Lung (tissue), 12 donors: ENCODE measurements around the gene SRGN. TPM values are rescaled to one million over a fixed set of nuclear protein-coding genes. Genes with fewer than 3 reads are reported as not detected.

Experiments used
- ATAC-seq: fragments of 200-7000 bp; cut with Tn5 transposase; one replicate; pipeline ENCODE4 v1.9.1; 2020; ENCODE audit warnings: moderate number of reproducible peaks; ENCODE audit not compliant: insufficient read depth, low FRiP score
- DNase-seq, 3 donors: peaks; one replicate each; pipeline ENCODE4 v3.0.0-alpha.2; 2013 to 2017
- H3K27ac ChIP-seq, 2 donors: one replicate each; pipeline ENCODE4 v1.5.1; 2013; ENCODE audit warnings: mild to moderate bottlenecking in 2 of 2, moderate library complexity in 2 of 2, control low read depth in 1 of 2, inconsistent platforms in 1 of 2, low read depth in 1 of 2, low read length in 1 of 2
- H3K27me3 ChIP-seq, 3 donors: one replicate each; pipeline ENCODE4 v1.5.1; 2013; ENCODE audit warnings: low read length in 2 of 3; ENCODE audit not compliant: control insufficient read depth in 3 of 3, insufficient read depth in 3 of 3
- H3K36me3 ChIP-seq, 4 donors: one replicate each; pipeline ENCODE4 v1.5.1; 2013; ENCODE audit warnings: low read length in 4 of 4, mild to moderate bottlenecking in 1 of 4, moderate library complexity in 1 of 4; ENCODE audit not compliant: control insufficient read depth in 4 of 4, insufficient read depth in 4 of 4
- H3K4me1 ChIP-seq, 5 donors: one replicate each; pipeline ENCODE4 v1.5.1; 2013; ENCODE audit warnings: low read length in 5 of 5, mild to moderate bottlenecking in 2 of 5, moderate library complexity in 1 of 5; ENCODE audit not compliant: control insufficient read depth in 5 of 5, insufficient read depth in 5 of 5
- H3K4me3 ChIP-seq: one replicate; pipeline ENCODE4 v1.5.1; 2013; ENCODE audit warnings: mild to moderate bottlenecking, control low read depth, moderate library complexity
- H3K9ac ChIP-seq, 2 donors: one replicate each; pipeline ENCODE4 v1.5.1; 2013; ENCODE audit warnings: low read length in 2 of 2, control low read depth in 1 of 2; ENCODE audit not compliant: insufficient read depth in 1 of 2
- H3K9me3 ChIP-seq, 4 donors: one replicate each; pipeline ENCODE4 v1.5.1; 2013; ENCODE audit warnings: low read length in 3 of 4, mild to moderate bottlenecking in 1 of 4, moderate library complexity in 1 of 4; ENCODE audit not compliant: control insufficient read depth in 4 of 4, insufficient read depth in 3 of 4
- WGBS, 2 donors: extraction: QIAGEN DNeasy Blood & Tissue Kit; methylation state at CpG; one replicate each; pipeline ENCODE4 v1.1.7; 2013; 5-methylcytosine and 5-hydroxymethylcytosine counted together
- polyA plus RNA-seq, 2 donors: library from polyadenylated mRNA; stranded (reverse); fragments of 200-250 nt; gene quantifications; one replicate each; pipeline ENCODE4 v1.2.1, GENCODE V29; 2013
- total RNA-seq, 2 donors: library from RNA; depleted of rRNA in 1 of 2; stranded (reverse); fragments of >200 nt in 1 of 2; gene quantifications; one replicate each; pipeline ENCODE4 v1.2.1, GENCODE V29; 2014 to 2021
- TF ChIP-seq, protein P1 (sequence below): IDR thresholded peaks from 2 replicates; pipeline ENCODE4 v1.5.1; 2012; ENCODE audit warnings: mild to moderate bottlenecking; ENCODE audit errors: control extremely low read depth, extremely low read depth
- donor health status: control.
- donor health status: control.
- donor health status: Bipolar disorder and iron deficiency.
- donor health status: healthy.
- donor health status: DM: yes; HTN: yes; CAD: no.

The SRGN gene
- total and polyA plus RNA-seq, 4 donors: 58.1 to 1,336 (median 240) TPM

DNA sequence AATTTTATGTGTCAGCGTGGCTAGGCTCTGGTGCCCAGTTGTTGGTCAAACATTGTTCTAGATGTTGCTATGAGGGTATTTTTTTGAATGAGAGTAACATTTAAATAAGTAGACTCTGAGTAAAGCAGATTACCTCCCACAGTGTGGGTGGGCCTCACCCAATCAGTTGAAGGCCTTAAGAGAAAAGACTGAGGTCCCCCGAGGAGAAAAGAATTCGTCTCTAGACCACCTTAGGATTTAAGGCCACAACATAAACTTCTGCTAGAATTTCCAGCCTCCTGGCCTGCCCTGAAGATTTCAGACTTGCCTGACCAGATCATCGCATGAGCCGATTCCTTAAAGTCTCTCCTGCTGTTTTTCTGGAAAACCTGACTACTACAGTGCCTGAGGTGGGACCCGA, 45.1 kb upstream of the SRGN start:
- H3K4me3 ChIP-seq: no peak overlapping the region
- 93 to 98% methylated on average over 6 of the region's 6 CpGs for WGBS, 2 donors
- TF ChIP-seq, protein P1, sequence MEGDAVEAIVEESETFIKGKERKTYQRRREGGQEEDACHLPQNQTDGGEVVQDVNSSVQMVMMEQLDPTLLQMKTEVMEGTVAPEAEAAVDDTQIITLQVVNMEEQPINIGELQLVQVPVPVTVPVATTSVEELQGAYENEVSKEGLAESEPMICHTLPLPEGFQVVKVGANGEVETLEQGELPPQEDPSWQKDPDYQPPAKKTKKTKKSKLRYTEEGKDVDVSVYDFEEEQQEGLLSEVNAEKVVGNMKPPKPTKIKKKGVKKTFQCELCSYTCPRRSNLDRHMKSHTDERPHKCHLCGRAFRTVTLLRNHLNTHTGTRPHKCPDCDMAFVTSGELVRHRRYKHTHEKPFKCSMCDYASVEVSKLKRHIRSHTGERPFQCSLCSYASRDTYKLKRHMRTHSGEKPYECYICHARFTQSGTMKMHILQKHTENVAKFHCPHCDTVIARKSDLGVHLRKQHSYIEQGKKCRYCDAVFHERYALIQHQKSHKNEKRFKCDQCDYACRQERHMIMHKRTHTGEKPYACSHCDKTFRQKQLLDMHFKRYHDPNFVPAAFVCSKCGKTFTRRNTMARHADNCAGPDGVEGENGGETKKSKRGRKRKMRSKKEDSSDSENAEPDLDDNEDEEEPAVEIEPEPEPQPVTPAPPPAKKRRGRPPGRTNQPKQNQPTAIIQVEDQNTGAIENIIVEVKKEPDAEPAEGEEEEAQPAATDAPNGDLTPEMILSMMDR: no peak
- peaks cover 0 to 1% (median 0%) of the 10 kb centered on the region in 4 donors for H3K9me3 ChIP-seq
- no peaks in the 10 kb centered on the region for H3K36me3 ChIP-seq
- H3K27me3 ChIP-seq: no peaks in the 10 kb centered on the region
- ATAC-seq (no peak), DNase-seq (no peak)
- H3K27ac ChIP-seq: no peak overlapping the region
- no peaks in the 10 kb centered on the region for H3K4me1 ChIP-seq
- H3K9ac ChIP-seq: no peak overlapping the region

DNA sequence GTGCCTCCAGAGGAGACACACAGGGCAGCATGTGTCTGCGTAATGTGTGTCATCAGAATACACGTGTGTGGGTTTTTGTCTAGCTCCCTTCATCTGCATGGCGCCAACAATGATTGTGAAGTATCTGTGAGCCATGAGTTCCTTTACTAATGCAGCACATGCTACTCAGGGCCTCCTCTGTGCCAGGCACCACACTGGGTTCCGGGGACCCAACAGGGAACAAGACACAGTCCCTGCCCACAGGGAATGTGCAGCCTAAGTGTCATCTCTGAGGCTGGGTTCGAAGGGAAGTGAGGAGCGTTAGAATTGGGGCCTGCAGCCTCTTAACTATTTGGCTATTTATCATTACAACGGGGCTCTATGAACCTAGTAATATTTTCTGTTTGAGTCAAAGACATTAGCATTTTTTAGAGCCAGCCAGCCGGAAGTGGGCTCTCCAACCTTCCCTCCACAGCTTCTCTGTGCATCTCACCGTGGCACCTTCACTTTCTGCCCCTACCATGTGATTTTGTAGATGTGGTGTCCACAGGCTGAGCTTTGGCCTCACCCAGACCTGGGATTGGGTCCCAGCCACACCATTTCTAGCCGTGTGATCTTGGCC, 43.9 kb upstream of the SRGN start:
- no peak overlapping the region for H3K9ac ChIP-seq
- H3K36me3 ChIP-seq: no peaks in the 10 kb centered on the region
- H3K4me3 ChIP-seq: no peak overlapping the region
- H3K9me3 ChIP-seq: peaks cover 0 to 1% (median 0%) of the 10 kb centered on the region in 4 donors
- peak overlapping the region in 1 of 2 donors; percentile 69 for H3K27ac ChIP-seq
- H3K4me1 ChIP-seq: no peaks in the 10 kb centered on the region
- DNase-seq (no peak), ATAC-seq (no peak)
- TF ChIP-seq, protein P1: no peak
- 41 to 66% methylated on average over 10 of the region's 10 CpGs for WGBS, 2 donors
- no peaks in the 10 kb centered on the region for H3K27me3 ChIP-seq

DNA sequence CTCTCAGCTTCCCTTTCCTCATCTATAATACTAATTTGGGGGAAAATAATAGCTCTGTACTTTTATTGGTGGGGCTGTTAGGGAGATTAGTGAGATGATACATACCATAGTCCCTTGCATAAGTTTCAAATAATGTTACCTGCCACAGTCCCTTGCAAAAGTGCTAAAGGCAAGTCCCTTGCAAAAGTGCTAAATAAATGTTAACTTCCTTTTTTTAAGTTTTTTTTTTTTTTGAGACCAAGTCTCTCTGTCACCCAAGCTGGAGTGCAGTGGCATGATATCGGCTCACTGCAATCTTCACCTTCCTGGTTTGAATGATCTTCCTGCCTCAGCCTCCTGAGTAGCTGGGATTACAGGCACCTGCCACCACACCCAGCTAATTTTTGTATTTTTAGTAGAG, 43.4 kb upstream of the SRGN start:
- no peak for ATAC-seq
- peaks cover 0 to 1% (median 0%) of the 10 kb centered on the region in 4 donors for H3K9me3 ChIP-seq
- H3K27ac ChIP-seq: peak overlapping the region in 1 of 2 donors; percentile 37
- no peak overlapping the region for H3K4me3 ChIP-seq
- TF ChIP-seq, protein P1: no peak
- no peaks in the 10 kb centered on the region for H3K36me3 ChIP-seq
- no peak overlapping the region for H3K9ac ChIP-seq
- no peaks in the 10 kb centered on the region for H3K4me1 ChIP-seq
- no peak for DNase-seq
- 8 to 65% methylated on average over 1 of the region's 1 CpG for WGBS, 2 donors
- H3K27me3 ChIP-seq: no peaks in the 10 kb centered on the region
